HG03354 (cell line): ENCODE results near the gene TMEM134.

ENCODE experiments used
- ATAC-seq: cut with Tn5 transposase; IDR thresholded peaks from one replicate; pipeline ENCODE4 v1.9.1; 2021; ENCODE audit warnings: mild to moderate bottlenecking; ENCODE audit not compliant: unreplicated experiment, poor library complexity, severe bottlenecking

The TMEM134 gene

DNA sequence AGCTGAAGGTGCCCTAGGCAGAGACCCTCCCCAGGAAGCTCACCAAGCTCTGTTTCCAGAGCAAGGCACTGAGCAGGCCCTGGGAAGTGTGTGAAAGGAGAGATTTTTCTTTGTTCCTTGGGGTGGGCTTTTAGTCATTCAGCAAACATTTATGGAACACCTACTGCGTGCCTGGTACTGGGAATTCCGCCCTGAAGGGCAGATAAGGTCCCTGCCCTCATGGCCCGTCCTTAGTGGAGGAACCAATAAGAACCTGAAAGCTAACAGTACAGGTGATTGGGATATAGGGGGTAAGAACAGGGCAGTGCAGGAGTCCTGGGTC lies 3.9 kb downstream of the TMEM134 start:
- ATAC-seq: no peak

DNA sequence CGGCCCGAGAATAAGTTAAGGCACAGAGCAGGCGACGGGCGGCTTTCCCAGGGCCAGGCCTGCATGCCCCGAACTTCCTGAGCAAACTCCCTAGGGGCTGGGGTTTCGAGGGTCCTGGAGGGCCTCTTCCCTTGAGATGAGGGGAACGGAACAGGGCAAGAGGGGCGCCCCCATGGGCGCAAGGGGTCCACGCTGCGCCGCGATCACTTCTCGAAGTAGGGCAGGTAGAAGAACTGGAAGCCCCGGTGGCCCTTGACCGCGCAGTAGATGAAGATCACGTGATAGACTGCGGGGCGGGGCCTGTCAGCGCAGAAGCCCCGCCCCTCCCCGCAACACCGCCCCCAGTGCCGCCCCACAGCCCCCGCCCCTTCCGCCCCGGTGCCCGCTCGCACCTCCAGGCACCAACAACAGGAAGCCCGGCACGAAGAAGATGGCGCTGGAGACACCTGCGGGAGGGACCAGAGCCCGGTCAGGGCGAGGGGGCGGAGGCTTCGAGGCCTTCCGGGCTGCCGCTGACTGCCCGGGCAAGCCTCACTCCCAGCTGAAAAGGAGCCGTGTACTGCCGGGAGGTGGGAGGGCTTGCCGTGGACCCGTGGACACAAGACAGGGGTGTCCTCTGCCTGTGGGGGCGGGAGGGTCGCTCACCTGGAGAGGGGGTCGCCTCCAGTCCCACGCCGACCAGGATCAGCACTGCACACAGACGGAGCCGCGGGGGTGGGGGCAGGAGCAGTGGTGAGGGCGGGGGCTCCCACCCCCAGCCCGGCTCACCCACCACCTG lies 4.5 kb downstream of the TMEM134 start:
- peak; percentile 67 for ATAC-seq

DNA sequence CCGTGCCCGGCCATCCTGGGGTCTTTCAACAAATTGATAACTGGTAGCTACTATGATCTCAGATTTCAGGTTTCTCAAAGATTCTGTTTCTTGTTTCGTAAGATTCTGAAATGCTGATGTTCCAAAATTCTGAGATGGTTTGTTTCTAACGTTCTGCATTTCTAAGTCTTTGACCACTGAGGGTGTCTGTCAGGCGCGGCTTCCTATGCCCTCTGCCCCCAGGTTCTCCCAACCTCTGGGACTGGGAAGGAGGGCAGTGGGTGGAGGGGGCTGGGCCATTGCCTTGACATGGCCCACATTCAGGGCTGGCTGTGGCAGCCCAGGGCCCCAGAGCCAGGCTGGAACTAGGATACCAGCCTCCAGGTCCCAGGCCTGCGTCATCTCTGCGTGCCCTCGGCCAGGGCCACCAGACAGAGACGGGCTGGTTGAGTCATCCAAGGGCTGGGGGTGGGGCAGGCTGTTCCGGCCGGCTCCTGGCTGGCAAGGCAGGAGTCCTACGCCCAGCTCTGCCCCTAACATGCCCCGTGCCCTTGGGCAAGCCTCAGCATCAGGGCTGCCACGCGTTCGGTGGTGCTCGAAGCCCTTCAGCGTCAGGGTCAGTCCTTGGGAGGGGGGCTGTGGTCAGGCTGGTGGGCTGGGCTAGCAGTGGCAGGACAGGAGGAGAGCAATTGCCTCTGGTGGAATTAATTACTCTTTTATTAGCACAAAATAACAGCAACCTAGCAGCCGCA lies 5.2 kb downstream of the TMEM134 start:
- no peak for ATAC-seq

DNA sequence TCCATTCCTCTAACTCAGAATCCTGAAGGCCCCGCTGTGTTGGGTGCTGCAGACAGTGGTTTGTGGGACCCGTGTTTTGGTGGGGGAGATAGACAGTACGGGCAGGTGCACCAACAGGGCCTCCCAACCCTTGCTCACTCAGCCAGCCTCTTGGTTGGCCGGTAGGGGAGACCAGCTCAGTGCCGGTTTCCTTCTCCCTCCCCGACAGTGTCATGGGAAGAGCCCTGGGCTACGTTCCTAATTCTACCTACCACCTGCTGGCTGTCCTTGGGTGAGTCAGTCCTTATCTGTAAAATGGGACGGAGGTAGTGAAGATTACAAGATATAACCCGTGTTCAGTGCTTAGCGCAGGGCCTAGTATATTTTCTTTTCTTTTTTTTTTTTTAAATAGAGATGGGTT lies 5.9 kb downstream of the TMEM134 start:
- ATAC-seq: no peak

DNA sequence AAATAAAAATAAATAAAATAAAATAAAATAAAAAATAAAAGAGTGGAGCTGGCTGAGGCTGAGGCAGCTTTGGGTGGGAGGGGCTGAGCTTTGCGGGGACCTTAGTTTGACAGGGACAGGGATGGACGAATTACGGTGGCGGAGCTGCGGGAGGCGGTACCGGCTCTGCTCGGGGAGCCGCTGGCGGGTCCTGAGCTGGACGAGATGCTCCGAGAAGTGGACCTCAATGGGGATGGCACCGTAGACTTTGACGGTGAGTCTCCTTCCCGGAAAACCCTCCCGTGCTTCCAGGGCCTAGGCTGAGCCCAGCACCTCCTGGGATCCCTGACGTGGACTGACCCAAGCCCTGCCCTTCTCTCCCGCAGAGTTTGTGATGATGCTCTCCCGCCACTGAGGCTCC lies 10.8 kb downstream of the TMEM134 start:
- ATAC-seq: no peak

DNA sequence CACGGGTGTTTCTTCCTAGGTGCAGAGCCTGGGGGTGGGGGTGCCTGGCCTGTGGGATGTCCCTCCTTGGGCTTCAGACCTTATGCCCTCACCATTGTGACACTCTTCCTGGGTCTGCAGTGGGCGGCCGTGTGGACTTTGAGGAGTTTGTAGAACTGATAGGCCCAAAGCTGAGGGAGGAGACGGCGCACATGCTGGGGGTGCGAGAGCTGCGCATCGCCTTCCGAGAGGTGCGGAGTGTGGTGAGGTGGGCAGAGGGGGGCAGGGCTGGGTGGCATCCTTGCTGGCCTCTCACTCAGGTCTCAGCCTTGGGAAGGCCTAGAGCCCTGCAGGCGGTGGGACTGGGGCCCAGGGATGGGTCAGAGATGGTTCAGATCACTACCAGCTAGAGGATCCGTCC lies 11.6 kb downstream of the TMEM134 start:
- no peak for ATAC-seq

DNA sequence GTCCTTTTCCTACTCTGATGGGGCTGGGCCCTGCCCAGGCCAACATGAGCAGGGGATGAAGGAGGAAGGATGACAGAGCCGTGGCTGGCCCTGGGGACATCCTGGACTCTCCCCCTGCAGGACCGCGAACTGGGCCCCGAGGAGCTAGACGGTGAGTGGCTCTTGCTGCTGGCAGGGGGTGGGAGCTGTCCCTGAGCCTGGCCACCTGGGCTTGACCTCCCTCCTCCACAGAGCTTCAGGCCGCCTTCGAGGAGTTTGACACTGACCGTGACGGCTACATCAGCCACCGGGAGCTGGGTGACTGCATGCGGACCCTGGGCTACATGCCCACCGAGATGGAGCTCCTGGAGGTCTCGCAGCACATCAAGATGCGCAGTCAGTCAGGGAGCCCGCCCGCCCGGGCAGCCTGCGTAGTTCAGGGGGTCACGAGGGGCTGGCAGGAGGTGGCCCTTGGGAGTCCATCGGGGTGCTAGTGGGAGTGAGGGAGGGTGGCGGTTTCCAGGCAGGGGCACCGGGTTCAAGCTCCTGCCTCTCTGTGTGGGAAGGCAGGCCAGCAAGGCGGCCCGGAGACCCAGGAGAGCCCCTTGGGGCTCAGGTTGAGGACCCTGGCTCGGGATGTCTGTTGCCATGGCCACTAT lies 12.9 kb downstream of the TMEM134 start:
- no peak for ATAC-seq

DNA sequence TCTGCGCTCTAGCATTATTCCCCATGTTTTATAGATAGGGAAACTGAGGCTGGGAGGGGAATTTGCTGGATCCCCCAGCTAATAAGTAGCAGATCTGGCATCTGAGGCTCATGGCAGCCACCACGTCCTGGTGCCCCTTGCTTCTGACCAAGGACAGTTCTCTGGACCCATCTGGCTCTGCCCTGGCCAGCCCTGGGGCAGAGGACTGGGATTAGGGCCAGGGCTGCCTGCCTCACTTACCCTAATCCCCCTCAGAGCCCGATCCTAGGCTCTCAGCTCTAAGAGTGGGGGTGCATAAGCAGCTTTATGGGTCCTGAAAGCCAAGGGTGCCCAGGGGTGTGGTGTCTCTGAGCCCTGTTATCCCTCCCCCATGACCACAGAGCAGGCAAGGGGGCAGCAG lies 14.0 kb downstream of the TMEM134 start, which contains the start of gene CABP4:
Gene CABP4 (plus strand): TSS at position 301 of the 400 bp plus-strand sequence. CDS start 70 bp downstream, at position 371.
- ATAC-seq: no peak

DNA sequence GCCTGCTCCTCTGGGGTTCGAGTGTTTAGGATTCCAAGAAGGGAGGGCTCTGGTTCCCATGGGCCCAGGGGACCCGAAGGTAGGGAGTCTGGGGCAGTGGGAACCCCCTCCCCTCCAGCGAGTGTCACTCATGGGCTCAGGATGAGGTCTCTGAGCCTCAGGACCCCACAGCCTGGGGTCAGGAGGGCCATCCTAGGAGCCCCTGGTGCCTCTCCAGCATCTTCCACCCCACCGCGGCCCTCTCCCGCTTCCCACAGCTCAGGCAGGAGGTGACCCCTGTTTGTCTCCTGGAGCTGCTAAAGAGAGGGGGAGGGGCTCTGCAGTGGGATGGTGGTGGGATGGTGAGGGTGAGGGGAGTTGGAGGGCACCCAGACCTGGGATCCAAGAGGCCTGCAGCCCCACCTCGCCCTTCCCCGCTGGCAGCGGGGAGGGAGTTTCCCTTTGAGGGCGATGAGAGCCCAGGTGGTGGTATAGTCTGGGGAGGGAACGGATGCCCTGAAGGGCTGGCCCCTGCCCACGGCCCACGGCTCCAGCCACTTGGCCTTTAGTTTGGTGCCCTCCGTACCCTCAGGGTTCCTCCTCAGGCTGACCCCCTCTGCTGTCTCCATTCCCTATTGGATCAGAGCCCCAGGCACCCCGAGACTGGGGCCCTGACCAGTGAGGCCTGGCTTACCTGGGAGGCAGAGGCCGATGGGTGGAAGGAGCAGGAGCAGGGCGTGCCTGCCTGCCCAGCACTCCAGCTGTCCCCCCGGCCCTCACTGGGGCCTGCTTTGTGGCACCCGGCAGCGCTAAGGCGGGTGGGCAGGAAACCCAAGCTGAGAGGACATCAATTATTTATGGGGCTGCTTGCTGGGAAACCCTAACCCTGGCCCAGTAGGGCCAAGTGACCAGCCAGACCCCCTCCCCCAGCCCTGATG lies 15.0 kb downstream of the TMEM134 start:
- ATAC-seq: no peak

DNA sequence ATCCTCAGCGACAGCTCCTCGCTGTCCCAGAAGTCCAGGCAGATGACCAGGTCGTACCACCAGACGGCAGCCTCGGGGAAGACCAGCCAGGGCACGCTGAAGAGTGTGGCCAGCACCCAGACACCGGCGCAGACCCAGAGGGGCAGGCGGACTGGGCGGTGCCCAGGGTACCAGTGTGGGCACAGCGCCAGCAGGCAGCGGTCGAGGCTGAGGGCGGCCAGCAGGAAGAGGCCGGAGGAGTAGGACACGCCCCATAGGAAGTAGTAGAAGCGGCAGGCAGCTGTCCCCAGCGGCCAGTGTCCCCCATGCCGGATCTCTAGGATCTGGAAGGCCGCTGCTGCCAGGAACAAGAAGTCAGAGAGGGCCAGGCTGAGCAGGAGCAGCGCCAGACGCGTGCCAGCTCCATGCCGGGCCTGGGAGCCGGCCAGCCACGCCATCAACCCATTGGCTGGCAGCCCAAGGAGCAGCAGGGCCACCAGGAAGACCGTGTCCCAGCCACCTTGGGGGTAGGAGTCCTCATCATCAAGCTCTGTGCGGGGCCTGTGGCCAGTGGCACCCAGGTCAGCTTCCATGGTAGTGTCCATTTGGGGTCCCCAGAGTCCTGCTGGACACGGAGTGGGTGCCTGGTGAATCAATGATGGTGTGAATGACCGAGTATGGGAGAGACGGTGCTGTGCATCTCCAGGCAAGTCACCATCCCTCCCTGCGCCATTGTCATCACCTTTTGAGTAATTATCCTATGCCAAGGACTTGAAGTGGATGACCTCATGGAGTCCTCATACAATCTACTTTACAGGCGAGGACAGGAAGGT lies 16.7 kb downstream of the TMEM134 start, which contains the start of gene GPR152:
Gene GPR152 (minus strand): TSS at position 589 of the 812 bp plus-strand sequence. CDS start 5 bp downstream, at position 584.
- no peak for ATAC-seq

DNA sequence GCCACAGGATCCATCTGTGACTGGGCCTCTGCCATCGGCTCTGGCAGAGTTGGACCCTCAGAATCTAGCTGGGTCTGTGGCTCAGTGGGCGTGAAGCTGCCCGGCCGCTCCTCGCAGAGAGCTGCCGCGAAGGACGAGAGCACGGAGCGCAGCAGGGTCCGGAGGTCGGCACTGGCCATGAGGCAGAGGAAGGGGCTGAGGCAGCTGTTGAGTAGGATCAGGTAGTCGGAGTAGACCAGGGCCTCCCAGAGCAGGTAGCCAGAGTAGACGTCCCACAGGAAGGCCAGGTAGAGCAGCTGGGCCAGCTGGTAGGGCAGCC lies 17.4 kb downstream of the TMEM134 start:
- ATAC-seq: no peak

DNA sequence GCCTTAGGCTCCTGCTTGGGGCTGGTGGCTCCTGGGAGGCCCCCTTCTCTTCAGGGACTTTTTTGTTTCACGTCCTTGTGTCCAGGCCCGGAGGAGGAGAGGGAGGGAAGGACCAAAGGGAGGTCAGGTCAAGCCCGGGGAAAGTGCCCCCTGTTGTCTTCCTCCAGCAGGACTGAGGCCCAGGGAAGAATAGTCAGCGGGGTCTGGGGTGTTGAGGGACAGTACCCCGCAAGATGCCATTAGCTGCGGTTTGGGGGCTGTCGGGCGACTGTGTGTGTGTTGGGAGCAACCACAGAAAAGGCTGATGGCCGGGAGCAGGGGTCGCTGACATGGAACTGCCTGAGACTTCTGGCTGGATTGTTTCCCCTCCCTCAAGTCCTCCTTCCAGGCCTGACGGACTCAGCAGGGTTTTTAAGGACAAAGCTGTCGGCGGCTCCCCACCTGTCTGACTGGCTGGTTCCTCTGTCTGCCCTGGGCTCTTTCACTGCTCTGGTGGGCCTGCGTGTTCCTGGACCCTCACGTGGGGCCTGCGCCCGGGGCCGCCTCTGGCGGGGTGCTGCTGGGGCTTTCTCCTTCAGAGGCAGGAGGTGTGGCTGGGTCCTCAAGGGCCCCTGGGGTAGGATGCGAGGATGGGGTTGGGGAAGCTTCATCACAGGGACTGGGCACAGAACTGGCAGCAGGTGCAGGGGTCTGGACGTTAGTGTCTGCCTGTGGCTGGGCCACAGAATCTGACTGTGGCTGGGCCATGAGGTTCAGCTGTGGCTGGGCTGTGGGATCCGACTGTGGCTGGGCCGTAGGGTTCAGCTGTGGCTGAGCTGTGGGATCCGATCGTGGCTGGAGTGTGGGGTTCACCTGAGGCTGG lies 18.0 kb downstream of the TMEM134 start:
- ATAC-seq: no peak

DNA sequence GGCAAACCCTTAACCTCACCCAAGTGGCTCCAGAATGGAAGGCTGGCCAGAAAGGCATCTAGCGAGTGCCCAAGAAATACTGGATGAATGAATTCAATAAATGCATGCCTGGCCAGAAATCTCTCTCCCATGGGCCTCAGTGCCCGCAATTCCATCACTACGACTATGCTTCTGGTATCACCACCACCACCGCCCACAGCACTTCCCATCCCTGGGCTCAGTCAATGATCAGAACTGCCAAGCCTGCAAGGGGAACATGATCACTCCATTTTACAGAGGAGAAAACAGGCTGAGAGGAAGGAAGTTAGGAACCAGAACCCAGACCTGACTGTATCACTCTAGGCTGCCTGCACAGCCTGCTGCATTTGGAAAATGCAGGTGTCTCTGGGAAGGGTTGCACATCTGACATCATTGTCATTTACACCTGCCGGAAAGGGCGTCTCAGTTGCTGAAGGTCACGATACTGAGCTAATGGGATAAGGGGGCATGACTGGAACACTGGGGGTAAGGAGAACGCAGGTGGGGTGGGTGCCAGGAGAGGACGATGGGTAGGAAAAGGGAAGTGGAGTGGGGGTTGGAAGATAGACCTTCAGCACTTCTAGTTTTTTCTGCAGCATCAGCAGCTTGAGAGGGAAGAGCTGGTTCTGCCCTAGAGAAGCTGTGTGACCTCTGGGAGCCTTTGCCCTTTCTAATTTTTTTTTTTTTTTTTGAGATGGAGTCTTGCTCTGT lies 19.8 kb downstream of the TMEM134 start:
- no peak for ATAC-seq

DNA sequence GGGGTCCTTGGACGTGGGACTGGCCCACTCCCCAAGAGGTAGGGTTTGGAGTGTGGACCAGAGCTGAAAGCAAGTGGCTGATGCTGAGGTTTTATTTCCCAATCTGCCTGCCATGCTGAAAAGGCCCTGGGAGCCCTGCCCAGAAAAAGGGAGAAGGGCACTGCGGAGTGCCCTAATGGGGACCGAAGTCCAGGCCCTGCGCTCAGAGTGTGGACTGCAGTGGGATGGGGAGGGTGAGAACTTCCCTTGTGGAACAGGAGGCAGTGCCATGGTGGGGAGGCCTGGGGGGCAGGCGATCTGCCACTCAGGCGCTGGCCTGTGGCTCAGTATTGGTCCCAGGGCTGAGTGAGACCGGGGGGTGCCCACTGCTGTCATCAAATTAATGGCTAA lies 20.8 kb downstream of the TMEM134 start:
- ATAC-seq: no peak

DNA sequence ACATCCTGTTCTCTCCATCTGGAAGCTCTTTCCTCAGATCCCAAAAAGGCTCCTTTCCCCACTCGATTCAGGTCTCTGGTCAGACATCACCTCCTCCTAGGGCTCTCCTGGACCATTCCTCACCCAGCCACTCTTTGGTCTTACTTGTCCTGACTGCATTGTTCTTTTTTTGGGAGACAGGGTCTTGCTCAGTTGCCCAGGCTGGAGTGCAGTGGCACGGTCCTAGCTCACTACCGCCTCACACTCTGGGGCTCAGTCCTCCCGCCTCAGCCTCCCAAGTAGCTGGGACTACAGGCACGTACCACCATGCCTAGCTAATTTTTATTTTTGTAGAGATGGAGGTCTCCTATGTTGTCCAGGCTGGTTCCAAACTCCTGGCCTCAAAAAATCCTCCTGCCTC lies 23.5 kb downstream of the TMEM134 start:
- ATAC-seq: no peak

DNA sequence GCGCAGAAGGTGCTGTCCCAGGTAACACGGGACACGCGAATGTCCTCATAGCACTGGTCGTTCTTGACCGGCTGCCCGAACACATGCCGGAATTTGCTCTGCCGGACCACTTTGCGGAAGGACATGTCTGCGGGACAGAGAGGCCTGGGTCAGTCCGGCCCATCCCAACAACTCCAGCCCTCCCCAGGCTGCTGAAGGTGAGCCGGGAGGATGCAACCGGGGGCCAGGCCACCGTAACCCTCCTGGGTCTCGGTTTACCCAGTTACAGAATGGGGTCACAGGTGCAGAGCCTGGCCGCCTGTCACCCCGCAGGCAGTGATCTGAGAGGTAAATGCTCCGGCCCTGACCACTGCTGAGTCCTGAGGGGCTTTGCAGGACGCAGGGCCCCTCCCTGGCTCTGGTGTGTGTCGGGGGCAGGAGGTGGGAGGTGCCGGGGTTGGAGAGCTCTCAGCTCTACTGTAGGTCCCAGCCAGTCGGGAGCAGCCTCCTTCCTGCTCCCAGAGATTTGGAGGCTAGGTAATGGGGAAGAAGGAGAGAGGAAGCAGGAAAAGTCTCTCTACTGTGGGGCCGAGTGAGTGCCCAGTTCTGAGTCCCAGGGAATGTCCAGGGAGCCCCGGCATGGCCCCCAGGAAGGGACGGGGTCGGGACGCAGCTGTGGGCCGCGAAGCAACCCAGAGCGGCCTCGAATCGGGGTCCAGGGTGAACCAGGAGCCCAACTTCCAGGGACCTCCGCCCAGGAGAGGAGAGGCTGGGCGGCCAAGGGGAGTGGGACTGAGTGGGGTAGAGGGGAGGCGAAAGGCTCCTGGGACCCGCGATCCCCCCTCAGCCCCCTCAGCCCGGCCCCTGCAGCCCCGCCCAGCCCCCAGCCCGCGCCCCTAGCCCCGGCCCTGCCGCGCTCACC lies 26.3 kb downstream of the TMEM134 start:
- no peak for ATAC-seq
